Measurements from ENCODE around the gene PCK2.

The PCK2 gene

GRCh38 chr14:24060984-24061913, 32.9 kb upstream of the PCK2 start:
- TF ChIP-seq ZFP3 (tag by site-specific recombination; IDR thresholded peaks at IDR 0.05; ENCODE audit: low read depth): no peak
- no peak for TF ChIP-seq ZNF426 (tag by site-specific recombination; IDR thresholded peaks at IDR 0.05)
- no peaks in the 10 kb centered on the region for H3K36me3 ChIP-seq (ENCODE audit: control insufficient read depth in 2 of 2, insufficient read depth in 1 of 2, low read length in 2 of 2)
- ChIA-PET CTCF (interaction anchor here (0.9 to 8.9 kb wide), 8 partner anchors 10 to 472 kb away, joined by 3 to 247 read pairs (median 4); partner anchors contain the start of genes CPNE6, IRF9 and PCK2), POLR2A (interaction anchor here (1.1 to 2.3 kb wide), 2 partner anchors 19 to 33 kb away, joined by 4 to 6 read pairs; partner anchors contain the start of gene PCK2)
- H3K4me3 ChIP-seq (ENCODE audit: low read depth, low read length): no peak overlapping the region
- no peaks in the 10 kb centered on the region for H3K4me1 ChIP-seq (ENCODE audit: control insufficient read depth, insufficient read depth, low read length)
- H3K9me3 ChIP-seq (ENCODE audit: control insufficient read depth, insufficient read depth, low read depth, low read length): no peaks in the 10 kb centered on the region
- H3K27ac ChIP-seq (ENCODE audit: extremely low read depth, low read depth, low read length): no peak overlapping the region

- POLR2A ChIA-PET: interaction anchor here (2.3 kb wide), 1 partner anchor 32 kb away, joined by 6 read pairs; the partner anchor contains the start of gene PCK2
- H3K4me1 ChIP-seq (ENCODE audit: control insufficient read depth, insufficient read depth, low read length): no peaks in the 10 kb centered on the region
Measured at GRCh38 chr14:24062216-24062980, 31.7 kb upstream of the PCK2 start.

GRCh38 chr14:24063263-24063836, 30.8 kb upstream of the PCK2 start:
- TF ChIP-seq ZNF76 (tag by site-specific recombination; IDR thresholded peaks at IDR 0.05; ENCODE audit: borderline replicate concordance, low read depth) (no peak), KLF7 (tag by site-specific recombination; IDR thresholded peaks at IDR 0.05; ENCODE audit: borderline replicate concordance) (no peak), ZBTB26 (tag by site-specific recombination; optimal IDR thresholded peaks at IDR 0.05) (no peak), TRIM28 (IDR thresholded peaks at IDR 0.05; ENCODE audit: borderline replicate concordance, low read length) (no peak), ZBTB11 (tag by site-specific recombination; conservative IDR thresholded peaks at IDR 0.05; ENCODE audit: low read depth) (no peak), ZNF155 (tag by site-specific recombination; IDR thresholded peaks at IDR 0.05) (no peak), ZNF510 (tag by site-specific recombination; IDR thresholded peaks at IDR 0.05; ENCODE audit: insufficient replicate concordance) (no peak), AEBP2 (tag by site-specific recombination; IDR thresholded peaks at IDR 0.05; ENCODE audit: borderline replicate concordance) (no peak)
- ChIA-PET POLR2A (no interaction called here), CTCF (interaction anchor here (0.6 to 8.9 kb wide), 3 partner anchors 28 to 46 kb away, joined by 3 to 247 read pairs (median 3); partner anchors contain the start of gene PCK2)
- H3K4me1 ChIP-seq (ENCODE audit: control insufficient read depth, insufficient read depth, low read length): no peaks in the 10 kb centered on the region
- no peak overlapping the region for H3K4me3 ChIP-seq (ENCODE audit: low read depth, low read length)
- no peaks in the 10 kb centered on the region for H3K36me3 ChIP-seq (ENCODE audit: control insufficient read depth in 2 of 2, insufficient read depth in 1 of 2, low read length in 2 of 2)
- H3K9me3 ChIP-seq (ENCODE audit: control insufficient read depth, insufficient read depth, low read depth, low read length): no peaks in the 10 kb centered on the region
- H3K27ac ChIP-seq (ENCODE audit: extremely low read depth, low read depth, low read length): no peak overlapping the region

More at GRCh38 chr14:24062216-24062980, 31.7 kb upstream of the PCK2 start:
- H3K9me3 ChIP-seq (ENCODE audit: control insufficient read depth, insufficient read depth, low read depth, low read length): no peaks in the 10 kb centered on the region
- CTCF ChIA-PET: interaction anchor here (0.6 to 8.9 kb wide), 7 partner anchors 18 to 473 kb away, joined by 3 to 247 read pairs (median 3); partner anchors contain the start of genes IRF9 and PCK2
- TF ChIP-seq ZNF521 (tag by site-specific recombination; IDR thresholded peaks at IDR 0.05) (no peak), ATF2 (tag by site-specific recombination; IDR thresholded peaks at IDR 0.05; ENCODE audit: low read depth) (no peak), ZNF37A (tag by site-specific recombination; IDR thresholded peaks at IDR 0.05) (no peak), SCRT1 (tag by site-specific recombination; IDR thresholded peaks at IDR 0.05; ENCODE audit: borderline replicate concordance) (no peak), ZNF777 (tag by site-specific recombination; IDR thresholded peaks at IDR 0.05; ENCODE audit: borderline replicate concordance) (no peak), ZSCAN4 (tag by site-specific recombination; IDR thresholded peaks at IDR 0.05) (no peak), REPIN1 (tag by site-specific recombination; IDR thresholded peaks at IDR 0.05; ENCODE audit: low read depth) (no peak), ZFHX2 (tag by site-specific recombination; conservative IDR thresholded peaks at IDR 0.05) (no peak)
- no peak overlapping the region for H3K27ac ChIP-seq (ENCODE audit: extremely low read depth, low read depth, low read length)
- H3K36me3 ChIP-seq (ENCODE audit: control insufficient read depth in 2 of 2, insufficient read depth in 1 of 2, low read length in 2 of 2): no peaks in the 10 kb centered on the region
- no peak overlapping the region for H3K4me3 ChIP-seq (ENCODE audit: low read depth, low read length)

Data from HEK293 (cell line).